AG10803 (cell line): Measurements from ENCODE around the gene OPHN1.
A peak's percentile ranks its signal among the peaks of the same experiment; 100 is the strongest.

Experiments
- DNase-seq: peaks from one replicate; pipeline ENCODE4 v3.0.0; 2010; ENCODE audit warnings: low read depth
- H3K4me3 ChIP-seq: 2 replicates; pipeline ENCODE4 v1.5.1; 2011; ENCODE audit warnings: mild to moderate bottlenecking, low read length, control low read depth
- CTCF ChIP-seq: conservative IDR thresholded peaks from 2 replicates; pipeline ENCODE4 v1.5.1; 2011; ENCODE audit warnings: mild to moderate bottlenecking, low read length, control low read depth, inconsistent platforms

OPHN1 gene

GRCh38 chrX:68440442-68440841 is 7.1 kb upstream of the OPHN1 start:
- no peak for DNase-seq
- no peak for TF ChIP-seq CTCF
- H3K4me3 ChIP-seq = no peak overlapping the region

GRCh38 chrX:68439341-68439740 is 6.0 kb upstream of the OPHN1 start:
- no peak for TF ChIP-seq CTCF
- no peak for DNase-seq
- H3K4me3 ChIP-seq = no peak overlapping the region

GRCh38 chrX:68438575-68438974 is 5.3 kb upstream of the OPHN1 start:
- no peak overlapping the region for H3K4me3 ChIP-seq
- DNase-seq = no peak
- TF ChIP-seq CTCF = no peak

- no peak for DNase-seq
- peak overlapping the region; percentile 74 for H3K4me3 ChIP-seq
- TF ChIP-seq CTCF = no peak
Observed at GRCh38 chrX:68433981-68434299, 645 bp upstream of the OPHN1 start.

- H3K4me3 ChIP-seq = peak overlapping the region; percentile 74
- DNase-seq = peak; percentile 22
- TF ChIP-seq CTCF = peak; percentile 24
Observed at GRCh38 chrX:68432648-68433047, 647 bp downstream of the OPHN1 start.

GRCh38 chrX:68431836-68432235 is 1.5 kb downstream of the OPHN1 start:
- DNase-seq = no peak
- no peak for TF ChIP-seq CTCF
- no peak overlapping the region for H3K4me3 ChIP-seq

GRCh38 chrX:68429216-68429615 is 4.1 kb downstream of the OPHN1 start:
- H3K4me3 ChIP-seq = no peak overlapping the region
- peak; percentile 33 for DNase-seq
- TF ChIP-seq CTCF = no peak
